HG02870 (cell line): ENCODE data around the gene NOP14.
"Not testable (repeated sequence)": the region's sequence is repeated elsewhere in the genome, so short reads cannot be mapped to it uniquely, and the experiment has no call there.

ENCODE experiments used
- ATAC-seq: cut with Tn5 transposase; IDR thresholded peaks from one replicate; pipeline ENCODE4 v1.9.1; 2021; ENCODE audit warnings: mild to moderate bottlenecking, moderate library complexity; ENCODE audit not compliant: unreplicated experiment

Gene NOP14

GRCh38 chr4:2943364-2944090, 19.7 kb downstream of the NOP14 start:
- ATAC-seq = no peak

DNA sequence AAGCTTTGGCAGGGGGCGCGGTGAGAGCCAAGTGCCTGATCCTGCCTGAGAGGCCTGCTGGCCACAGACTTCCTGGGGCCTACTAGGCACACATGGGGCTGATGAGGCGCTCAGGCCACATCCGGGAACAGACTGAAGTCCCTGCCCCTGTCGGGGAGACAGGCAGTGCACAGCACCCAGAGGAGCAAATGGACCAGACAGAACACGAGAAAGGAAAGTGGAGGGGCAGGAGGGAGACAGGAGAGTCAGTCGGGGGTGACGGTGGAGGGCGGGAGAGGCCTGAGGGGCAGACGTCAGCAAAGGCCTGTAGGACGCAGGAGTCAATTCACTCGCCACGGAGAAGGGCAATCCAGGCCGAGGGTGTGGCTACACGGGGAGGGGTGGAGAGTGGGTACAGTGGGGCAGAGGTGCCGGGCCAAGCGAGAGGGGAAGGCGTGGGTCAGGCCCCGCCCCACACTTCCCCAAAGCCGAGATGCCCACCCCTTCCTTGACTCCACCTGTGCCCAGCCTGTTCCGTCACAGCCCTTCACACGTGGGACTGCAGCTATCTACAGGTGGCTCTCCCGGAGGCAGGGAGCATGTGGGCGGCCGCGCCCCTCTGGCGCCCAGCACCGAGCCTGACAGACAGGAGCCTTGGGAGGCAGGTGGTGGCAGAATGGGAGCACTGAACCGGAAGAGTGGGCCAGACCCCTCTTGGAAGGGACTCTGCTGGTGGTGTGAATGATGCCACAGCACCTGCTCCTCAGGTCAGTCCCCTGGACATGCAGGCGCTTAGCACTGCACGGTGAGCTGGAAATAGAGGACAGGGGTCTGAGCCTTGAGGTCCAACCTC, 20.5 kb downstream of the NOP14 start:
- no peak for ATAC-seq

DNA sequence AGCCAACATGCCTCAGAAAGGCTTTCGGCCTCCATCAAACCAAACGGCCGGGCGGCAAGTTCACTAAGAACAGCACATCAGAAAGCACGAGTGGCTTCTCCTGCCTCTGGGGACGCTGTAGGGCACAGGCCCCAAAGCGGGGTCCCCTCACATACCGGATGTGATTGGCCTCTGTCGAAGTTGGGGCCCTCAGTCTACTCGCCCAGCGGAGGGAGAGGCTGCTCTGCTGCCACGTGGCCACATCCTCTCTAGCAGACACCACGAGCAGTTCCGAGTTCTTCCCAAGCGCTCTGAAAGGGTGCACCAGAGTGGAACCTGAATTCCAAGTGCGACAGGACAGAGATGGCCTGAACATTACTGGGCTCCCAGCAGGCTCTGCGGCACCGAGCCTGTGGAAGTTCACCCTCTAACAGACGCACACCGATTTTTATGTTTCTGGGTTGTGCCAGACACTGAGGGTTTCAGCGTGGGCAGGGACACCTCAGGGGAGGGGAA, 21.1 kb downstream of the NOP14 start:
- no peak for ATAC-seq

GRCh38 chr4:2941138-2942036, 21.8 kb downstream of the NOP14 start:
- ATAC-seq = no peak

- no peak for ATAC-seq
Measured at GRCh38 chr4:2940267-2941137, 22.7 kb downstream of the NOP14 start.

DNA sequence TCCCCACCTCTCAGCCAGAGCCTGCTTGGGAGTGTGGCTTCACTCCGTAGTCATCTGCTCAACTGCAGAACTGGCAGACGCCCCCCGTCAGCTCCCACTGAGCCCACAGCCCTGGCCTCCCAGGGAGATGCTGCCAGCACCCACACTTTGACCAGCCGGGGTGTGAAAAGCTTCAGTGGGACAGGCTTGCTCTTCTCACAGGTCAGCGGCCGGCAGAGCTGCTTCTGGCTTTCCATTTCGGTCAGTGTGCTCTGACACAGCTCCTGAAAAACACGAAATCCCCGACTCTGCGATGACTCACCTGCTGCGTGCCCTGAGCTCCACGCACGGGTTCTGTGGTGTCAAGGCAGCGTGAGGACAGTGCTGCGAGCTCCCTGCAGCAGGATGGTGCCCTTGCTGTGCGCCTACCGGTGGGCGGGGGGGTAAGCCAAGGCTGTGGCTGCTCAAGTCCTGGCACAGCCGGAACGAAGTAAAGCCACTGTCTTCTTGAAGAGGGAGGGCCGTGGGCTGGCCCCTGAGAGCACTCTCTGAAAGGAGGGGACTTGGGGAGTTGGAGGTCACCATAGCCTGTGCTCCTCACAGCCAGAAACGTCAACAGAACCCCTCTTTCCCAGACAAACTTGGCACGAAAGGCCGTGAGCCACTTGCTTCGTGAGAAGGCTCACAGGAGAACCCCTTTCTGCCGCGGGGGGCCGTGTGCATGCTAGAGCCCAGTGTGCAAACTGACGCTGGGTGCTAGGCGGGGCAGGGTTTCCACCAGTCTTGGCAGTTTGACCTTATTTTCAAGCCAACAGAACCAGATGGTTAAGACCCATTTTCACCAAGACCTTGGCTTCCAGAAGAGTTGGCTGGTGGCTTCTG, 23.6 kb downstream of the NOP14 start:
- ATAC-seq = no peak

- ATAC-seq = no peak
Measured at GRCh38 chr4:2938906-2939305, 24.3 kb downstream of the NOP14 start.

DNA sequence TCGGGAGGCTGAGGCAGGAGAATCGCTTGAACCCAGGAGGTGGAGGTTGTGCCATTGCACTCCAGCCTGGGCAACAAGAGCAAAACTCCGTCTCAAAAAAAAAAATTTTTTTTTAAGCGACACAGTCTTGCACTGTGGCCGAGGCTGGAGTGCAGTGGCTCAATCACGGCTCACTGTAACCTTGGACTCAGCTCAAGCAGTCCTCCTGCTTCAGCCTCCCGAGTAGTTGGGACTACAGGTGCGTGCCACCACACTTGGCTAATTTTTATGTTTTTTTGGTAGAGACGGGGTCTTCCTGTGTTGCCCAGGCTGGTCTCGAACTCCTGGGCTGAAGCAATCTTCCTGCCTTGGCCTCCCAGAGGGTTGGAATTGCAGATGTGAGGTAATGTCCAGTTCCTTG, 24.8 kb downstream of the NOP14 start:
- ATAC-seq = not testable (repeated sequence)

DNA sequence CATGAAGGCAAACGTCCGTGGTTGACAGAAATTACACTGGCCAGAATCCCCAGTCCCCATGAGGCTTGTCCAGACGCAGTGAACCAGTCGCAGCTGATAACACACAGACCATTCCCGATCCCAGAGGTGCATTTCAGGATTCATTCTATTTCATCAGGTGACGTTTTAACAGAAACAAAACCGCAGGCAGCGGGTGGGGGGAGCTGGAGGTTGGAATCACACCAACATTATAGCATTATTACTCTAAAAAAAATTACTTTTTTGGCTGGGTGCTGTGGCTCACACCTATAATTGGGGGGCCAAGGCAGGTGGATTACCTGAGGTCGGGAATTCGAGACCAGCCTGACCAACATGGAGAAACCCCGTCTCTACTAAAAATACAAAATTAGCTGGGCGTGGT, 25.2 kb downstream of the NOP14 start:
- ATAC-seq = no peak

DNA sequence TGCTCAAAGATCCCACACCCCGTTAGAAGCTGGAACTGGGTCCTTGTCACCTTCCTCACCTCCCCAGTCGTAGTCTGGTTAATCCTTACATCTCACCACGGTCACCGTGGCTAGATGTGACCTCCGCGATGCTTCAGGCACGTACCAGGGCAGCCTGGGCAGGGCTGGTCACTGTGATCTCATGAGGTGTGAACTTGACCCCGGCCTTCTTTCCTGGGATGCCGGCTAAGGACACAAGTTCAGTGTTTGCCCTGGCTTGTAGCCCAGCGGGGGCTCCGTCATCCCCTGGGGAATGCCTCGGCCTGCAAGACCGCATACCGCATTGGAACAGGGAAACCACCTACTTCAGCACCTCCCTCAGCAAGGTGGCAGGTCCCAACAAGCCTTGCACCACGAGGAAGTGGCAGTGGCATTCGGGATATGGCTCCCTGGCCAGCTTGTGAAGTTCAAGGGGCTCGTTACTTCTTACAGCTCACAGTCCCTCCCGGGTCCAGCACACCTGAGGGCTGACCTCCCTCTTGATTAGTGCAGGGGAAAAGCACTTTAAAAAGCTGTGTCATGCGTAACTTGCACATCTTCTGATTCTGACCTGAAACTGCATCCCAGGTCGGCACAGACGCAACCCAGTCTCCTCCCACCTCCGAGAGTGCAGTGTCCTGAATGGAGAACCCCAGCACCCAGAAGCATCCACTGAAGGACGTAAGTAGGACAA, 25.9 kb downstream of the NOP14 start:
- ATAC-seq = no peak

DNA sequence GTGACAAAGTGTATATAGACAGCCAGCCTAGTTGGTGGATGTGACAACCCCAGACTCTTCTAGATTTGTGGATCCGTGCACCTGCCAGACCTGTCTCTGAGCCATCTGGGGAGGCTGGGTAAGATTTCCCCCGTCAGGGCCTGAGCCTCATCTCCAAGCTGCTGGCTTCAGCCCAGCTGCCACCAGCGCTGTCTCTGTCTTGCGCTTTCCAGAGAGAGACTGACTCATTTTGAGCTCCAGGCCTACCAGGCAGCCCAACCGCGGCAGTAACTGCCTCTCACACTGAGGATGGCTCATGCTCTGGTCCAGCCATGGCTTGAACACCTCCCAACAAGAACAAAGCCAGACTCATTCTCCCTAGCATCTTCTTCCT, 26.4 kb downstream of the NOP14 start:
- peak; percentile 40 for ATAC-seq

- ATAC-seq = peak; percentile 1
Measured at GRCh38 chr4:2935762-2936743, 27.2 kb downstream of the NOP14 start.

DNA sequence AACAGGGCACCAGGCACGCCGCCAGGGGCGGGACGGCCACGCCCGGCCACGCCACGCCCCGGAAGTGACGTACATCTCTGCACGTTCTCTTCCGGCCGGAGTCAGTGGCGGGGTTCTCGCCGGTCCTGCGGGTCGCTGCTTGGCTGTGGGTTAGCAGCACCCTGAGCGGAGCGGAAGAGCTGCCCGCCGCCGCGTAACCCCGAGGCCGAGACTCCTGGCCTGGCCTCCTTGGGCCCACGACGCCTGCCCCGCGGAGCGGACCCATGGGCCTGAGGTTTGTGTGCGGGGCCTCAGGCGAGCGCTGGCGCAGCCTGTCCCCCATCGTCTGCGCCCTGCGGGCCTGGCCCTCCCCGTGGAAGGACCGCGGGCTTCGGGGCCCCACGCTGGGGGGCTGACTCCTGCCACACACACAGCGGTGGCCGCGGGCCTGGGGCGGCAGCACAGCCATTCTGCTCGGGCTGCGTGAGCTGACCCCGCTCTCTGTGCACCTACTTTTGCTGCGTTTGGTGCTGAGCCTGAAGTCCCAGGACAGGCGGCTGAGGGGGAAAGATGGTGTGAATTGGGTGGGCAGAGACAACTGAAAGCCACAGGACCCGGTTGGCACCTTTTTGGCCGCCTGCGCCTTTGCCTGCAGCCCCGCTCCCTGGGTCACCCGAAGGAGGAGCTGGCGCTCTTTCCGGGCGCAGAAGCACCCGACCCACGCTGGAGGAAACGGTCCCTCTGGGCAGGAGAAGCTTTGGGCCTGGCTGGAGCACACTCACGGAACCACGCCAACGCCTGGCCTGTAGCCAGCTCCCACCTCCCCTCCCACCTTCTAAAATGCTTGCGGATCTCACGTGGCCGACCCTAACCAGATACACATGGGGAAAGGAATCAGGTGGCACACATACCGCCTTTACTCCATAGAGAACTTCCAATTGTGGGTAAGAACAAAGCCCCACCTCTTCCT, 28.1 kb downstream of the NOP14 start:
- ATAC-seq = peak; percentile 33

- ATAC-seq = no peak
Measured at GRCh38 chr4:2934077-2934812, 29.0 kb downstream of the NOP14 start.

DNA sequence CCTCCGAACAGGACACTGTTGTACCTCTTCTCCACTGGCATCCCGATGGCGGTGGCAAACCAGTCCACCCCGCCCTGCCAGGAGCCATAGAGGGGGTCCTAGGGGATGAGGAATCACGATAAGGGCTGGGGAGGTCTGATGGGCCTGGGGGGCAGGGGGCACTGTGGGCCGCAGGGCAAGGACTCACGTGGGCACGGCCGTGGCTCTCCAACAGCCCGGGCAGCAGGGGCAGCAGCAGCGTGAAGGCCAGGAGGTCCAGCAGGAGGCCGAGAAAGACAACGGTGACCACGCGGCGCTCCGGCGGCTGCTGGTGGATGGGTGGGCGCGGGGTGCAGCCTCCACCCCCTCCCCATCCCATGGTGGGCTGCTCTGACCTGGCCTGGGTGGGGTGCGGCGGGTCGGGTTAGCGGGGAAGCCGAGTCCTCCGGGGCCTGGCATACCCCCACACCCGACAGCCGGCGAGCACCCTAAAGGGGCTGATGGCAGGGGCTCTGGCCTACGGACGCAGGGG, 29.6 kb downstream of the NOP14 start:
- no peak for ATAC-seq
